T47D (cell line): Measurements from ENCODE around the gene ZNF474.
A peak's percentile ranks its signal among the peaks of the same experiment; 100 is the strongest.
"Not testable (repeated sequence)": the region's sequence is repeated elsewhere in the genome, so short reads cannot be mapped to it uniquely, and the experiment has no call there.

Source experiments
- DNase-seq, 2 experiments: peaks; one replicate each; pipeline versions ENCODE4 v3.0.0 to v3.0.0-alpha.2; 2011 to 2012; ENCODE audit warnings: low read depth in 1 of 2, low spot score in 1 of 2
- JUND ChIP-seq: IDR thresholded peaks from 2 replicates; pipeline ENCODE4 v1.6.1; 2012; ENCODE audit warnings: low read depth
- in situ Hi-C: cut with HindIII; loops from 2 replicates; pipeline ENCODE4 v1.10.0; 2016; ENCODE audit warnings: low sequenced_read_pairs, low pct_unique_long_range_greater_than_20kb

The ZNF474 gene

DNA sequence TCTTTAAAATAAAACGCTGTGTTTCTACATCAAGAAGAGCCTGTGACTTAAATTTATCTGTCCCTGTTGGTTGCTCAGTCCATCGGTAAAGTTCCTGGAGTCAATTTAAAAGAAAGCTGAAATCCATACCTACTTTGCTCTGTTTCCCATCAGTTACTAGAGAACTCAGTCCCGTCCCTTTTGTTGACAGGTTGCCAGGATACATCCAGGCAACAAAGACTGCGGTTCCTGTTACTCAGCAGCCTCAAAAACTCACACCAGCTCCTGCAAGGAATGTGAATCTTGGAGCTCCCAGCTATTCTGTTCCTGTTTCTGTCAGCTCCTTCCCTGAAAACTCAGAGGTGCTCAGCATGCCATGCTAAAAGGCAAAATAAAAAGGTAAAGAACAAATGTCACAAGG lies at the start of gene ZNF474:
Gene ZNF474 (plus strand): TSS at position 241 of the 400 bp plus-strand sequence. CDS start 22,445 bp downstream, outside the sequence.
- DNase-seq = peak in 1 of 2 experiments; percentile 77
- in situ Hi-C loops = no loop called here
- TF ChIP-seq JUND = no peak

DNA sequence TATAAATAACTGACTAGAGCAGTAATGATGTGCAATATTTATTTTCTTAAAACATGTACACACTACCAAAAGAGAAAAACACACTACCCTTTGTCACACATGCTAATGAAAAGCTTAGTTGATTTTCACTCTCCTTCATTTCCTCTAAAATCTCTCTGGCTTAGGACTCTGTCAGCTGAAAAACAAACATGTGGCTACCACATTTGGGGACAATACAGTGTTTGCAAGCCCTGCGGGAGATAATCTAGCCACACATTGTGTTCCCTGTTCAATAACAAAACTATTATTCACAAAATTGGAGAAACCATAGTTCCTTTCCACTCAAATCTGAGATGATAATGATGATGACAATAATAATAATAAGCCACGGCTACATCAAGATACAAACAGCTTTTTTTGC lies 47.8 kb upstream of the ZNF474 start:
- in situ Hi-C loops = no loop called here
- DNase-seq = no peak
- no peak for TF ChIP-seq JUND

DNA sequence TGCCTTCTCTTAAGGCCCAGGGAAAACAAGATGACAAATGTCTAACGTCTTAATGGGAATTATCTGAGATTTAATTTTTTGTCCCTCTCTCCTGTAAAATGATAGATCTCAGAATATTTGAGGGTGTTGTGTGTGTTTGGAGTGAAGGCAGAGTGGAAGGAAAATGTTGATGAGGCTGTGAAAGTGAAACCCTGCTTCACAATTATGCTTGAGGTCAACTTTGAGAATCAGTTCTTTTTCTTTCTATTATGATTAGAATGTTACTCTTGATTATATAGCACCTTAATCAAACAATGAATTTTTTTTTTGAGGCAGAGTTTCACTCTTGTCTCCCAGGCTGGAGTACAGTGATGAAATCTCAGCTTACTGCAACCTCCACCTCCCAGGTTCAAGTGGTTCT lies 45.8 kb upstream of the ZNF474 start:
- no peak for DNase-seq
- in situ Hi-C loops = no loop called here
- no peak for TF ChIP-seq JUND

DNA sequence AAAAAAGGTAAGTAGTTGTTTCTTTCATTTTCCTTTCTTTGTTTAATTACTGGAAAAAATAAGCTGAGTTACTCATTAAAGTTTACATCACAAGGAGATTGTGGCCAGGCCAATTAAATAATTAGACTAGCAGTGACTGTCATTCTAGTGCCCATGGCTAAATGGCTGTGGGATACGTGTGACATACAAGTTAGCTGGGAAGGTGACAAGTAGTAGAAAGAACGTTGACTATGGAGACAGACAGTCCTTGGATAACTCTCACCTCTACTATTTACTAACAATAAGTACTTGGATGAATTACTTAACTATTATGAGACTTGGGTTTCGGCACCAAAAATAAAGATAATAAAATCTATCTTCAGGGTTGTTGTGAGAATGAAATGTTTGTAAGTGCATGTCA lies 44.3 kb upstream of the ZNF474 start:
- no peak for TF ChIP-seq JUND
- in situ Hi-C loops = no loop called here
- no peak for DNase-seq

DNA sequence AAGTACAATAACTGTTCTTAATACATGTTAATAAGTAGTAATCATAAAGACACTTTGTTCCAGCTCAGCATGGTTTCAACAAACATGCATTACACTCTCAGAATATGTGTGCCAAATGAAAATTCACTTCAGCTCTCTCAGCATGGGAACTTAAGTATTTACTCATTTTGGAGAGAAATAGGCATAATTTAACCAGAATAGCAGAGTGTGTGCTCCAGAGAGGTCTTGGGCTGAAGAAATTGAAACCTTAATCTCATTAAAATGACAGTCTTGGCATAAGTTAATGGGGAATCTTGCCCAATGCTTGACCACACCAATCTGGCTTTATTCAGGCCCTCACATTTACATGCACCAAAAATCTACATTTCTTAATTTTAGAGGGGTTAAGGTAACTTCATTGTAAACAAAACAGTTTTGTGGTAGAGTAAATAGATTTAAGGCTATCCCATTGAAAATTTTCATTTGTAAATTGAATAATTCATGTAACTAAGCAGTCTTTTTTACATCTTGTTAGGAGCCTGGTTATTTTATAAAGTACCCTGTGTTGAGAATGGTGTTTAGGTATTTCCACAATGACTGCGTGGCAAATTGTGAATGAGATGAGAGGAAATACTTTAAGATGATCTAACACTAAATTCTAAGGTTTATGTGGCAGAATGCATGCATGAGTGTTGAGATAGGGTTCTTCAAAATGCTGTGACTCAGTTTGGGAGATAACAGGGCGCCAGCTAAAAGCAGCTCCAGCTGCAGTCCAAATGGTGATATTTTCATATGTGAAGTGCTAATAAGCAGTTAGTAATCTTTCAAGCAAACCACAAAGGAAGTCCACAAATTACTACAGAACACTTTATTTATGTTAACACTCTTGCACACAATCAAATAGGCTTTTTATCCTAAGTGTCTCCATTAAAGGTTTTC lies 40.0 kb upstream of the ZNF474 start:
- TF ChIP-seq JUND = no peak
- in situ Hi-C loops = no loop called here
- DNase-seq = no peak

DNA sequence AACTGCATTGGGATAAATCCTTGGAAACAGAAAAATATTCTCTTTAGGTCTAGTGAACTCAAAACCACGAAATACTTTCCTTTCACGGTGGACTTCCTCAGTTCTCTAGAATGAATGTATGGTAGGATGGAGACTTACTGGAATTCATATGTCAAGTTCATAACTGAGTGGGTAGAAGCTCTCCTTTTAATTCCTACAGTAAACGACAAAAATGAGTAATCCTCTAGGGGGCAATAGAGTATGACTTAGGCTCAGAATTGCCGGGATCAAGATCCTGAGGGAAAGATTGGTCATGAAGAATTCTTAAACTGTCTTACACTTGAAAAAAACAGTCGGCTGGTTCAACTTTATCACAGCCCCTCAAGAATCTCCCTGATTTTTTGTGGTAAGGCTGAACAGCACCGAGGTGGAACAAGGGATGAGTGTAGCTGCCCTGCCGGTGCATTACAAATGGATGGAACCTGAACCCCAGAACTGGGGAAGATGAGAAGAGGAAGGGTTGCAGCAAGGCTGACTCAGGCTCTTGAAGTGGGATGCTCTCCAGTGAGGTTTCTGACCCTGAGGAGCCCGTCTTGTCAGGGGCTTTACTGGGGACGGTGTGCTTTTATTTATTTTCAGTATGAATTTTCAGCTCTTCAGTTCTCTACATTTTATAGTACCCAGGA lies 37.3 kb upstream of the ZNF474 start:
- DNase-seq = peak in 1 of 2 experiments; percentile 53
- in situ Hi-C loops = no loop called here

DNA sequence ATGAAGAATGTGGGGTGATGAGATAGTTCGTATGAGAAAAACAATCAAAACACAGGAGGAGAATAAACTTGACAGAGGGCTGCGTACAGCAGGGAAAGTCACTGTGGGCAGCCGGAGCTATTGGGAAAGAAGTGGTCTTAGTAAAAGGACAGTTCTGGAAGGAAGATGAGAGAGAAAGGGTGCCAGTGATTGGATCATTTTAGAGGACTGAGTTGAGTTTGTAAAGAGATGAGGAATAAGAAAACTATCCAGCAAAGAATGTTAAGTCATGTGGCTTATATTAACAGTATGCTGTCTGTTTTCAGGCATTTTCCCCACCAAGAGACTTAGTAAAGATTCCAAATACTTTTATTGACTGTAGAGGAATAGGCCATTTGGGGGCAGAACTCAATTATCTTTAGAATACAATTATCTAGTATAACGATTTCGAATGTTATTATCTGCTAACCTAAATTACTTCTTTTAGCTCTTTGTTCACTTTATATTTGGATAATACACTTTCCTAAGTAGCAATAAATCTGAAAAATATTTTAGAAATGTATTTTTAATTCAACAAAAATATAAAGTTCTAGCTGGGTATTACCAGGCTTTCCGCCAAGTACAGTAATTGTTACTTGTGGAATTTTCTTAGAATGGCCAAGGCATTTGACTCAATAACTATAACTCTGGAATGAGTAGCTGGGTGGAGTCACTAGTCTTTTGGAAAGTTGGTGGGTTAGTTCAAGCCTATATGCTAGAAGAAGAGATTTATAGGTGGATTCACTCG lies 35.7 kb upstream of the ZNF474 start:
- no peak for DNase-seq
- in situ Hi-C loops = no loop called here

More for the DNA sequence above, 37.3 kb upstream of the ZNF474 start:
- no peak for TF ChIP-seq JUND

DNA sequence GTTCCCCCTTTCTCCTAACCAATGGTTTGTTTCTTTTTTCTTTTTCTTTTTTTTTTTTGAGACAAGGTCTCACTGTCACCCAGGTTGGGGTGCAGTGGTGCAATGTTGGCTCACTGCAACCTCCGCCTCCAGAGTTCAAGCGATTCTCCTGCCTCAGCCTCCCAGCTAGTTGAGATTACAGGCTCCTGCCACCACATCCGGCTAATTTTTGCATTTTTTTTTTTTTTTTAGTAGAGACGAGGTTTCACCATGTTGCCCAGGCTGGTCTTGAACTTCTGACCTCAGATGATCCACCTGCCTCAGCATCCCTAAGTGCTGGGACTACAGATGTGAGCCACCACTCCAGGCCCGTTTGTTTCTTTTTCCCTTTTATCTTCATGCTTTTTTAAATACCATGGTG lies 35.1 kb upstream of the ZNF474 start:
- in situ Hi-C loops, DNase-seq: not testable (repeated sequence)

More for the DNA sequence above, 35.7 kb upstream of the ZNF474 start:
- TF ChIP-seq JUND = no peak

DNA sequence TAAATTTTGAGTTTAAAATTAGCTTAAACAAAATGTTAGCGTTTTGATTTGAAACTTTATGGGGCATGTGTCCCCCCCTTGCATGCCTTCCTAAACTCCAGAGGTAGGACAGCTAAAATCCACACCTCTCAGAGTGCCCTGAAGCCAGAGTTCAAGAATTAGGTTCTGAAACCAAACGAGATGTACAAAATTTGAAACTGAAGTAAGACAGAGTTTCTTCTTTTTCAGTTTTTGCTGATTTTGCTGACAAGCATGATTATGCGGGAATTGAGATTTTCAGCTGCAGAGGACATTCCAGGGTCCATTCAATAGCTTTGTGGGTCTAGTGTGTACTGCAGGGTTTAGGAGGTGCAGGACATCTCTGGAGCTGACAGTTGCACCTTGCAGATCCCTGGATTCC lies 34.2 kb upstream of the ZNF474 start:
- in situ Hi-C loops = no loop called here
- TF ChIP-seq JUND = no peak
- DNase-seq = no peak

DNA sequence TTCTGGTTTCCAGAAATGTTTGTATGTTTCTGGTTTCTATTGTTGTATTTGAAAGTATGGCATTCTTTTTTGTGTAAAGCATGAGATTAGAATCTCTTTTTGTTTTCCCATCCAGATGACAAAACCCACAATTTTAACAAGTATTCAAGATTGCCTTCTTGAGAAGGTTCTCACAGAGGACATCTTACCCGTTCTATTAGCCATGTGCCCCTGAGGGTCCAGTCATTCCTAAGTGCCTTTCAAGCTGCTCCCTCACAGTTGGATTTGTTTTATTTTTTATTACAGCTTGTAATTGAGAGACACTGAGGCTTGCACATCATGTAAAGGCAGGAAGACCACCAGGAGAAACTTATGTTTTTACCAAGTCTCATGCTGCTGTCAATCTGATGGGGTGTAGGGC lies 32.0 kb upstream of the ZNF474 start:
- no peak for DNase-seq
- in situ Hi-C loops = no loop called here
- TF ChIP-seq JUND = no peak

DNA sequence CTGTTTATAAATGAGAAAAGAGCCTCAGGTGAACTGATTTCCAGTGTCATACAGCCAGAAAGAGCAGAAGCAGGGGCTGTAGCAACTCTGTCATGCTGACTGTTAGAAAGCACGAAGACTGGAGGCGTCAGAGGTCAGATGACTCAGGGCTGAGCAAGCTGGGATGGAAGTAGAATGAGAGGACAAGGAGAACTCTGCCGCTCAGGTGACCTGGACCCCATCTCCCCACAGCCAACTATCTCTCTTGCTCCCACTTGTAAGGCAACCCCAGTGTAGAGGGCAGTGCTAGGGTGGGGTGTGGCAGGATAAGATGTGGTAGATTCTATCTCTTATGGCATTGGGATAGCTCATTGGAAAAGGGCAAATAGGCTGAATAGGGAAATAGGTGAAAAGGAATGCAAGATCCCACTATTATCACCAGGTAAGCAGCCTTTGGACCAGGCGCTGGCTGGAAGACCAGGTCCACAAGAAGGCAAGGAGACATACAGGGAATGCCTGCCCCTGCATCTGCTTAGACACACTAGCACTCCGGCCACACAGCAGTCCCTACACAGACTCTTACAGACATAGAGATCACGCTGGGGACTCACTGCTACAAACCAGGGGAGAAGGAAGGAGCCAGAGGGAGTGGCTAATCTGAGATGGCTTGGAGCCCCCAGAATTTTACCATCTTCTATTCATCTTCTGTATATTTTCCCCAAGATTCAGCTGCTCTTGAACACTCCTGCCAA lies 30.1 kb upstream of the ZNF474 start:
- in situ Hi-C loops = no loop called here
- no peak for DNase-seq

DNA sequence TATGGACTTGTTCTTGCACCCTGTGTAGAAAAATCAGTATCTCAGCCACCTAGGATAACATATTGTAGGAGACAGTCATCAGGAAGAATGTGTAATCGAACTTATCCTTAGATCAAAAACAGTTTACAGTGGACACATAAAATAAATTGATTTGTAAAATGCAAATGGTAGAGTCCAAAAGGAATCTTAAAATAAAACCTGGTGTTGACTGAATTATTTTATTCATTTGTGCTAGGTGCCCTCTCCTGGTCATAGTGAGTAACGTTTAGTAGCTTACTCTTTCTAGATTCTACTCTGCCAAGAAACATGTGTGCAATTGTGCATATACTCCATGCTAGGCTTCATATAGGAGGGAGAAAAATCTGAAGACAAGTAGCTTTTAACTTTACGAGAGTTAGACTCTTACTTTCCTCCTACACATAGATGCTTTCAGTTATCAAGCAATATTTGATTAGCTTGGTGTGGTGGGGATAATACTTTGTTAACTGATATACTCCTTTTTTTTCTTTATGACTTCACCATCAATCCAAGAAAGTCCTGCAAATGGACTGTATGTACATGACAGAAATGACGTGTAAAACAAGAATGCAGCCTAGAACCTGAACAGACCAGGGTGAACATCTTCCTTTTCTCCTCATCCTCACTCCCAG lies 27.6 kb upstream of the ZNF474 start:
- in situ Hi-C loops = no loop called here
- no peak for TF ChIP-seq JUND
- peak; percentile 5 to 71 for DNase-seq

More for the DNA sequence above, 30.1 kb upstream of the ZNF474 start:
- no peak for TF ChIP-seq JUND
